CD4-positive, alpha-beta T cell treated with Interleukin-12 subunit alpha and Interleukin-12 subunit beta, for 1 hour (primary cell): ENCODE measurements around the gene PTGER2.
A peak's percentile ranks its signal among the peaks of the same experiment; 100 is the strongest.

Source experiments
- DNase-seq: peaks from one replicate; pipeline ENCODE4 v3.0.0-alpha.2; 2020

Gene PTGER2

DNA sequence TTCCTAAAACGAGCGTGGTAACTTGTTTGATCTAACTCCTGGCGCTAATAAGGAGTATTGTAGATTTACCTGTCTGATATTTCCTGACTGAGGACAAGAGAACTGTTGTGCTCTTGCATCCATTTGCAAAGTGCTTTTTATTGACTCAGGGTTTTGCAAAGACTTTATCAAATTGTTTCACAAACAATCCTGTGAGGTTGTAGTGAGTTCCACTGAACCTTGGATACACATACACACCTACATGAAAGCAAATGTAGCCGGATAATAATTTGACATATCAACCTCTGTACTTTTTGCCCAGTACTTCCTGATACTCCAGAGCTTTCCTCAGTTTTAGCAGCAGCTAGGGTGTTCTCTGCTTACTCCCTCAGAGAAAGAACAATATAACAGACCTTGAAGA is 6.7 kb upstream of the PTGER2 start:
- DNase-seq: no peak

DNA sequence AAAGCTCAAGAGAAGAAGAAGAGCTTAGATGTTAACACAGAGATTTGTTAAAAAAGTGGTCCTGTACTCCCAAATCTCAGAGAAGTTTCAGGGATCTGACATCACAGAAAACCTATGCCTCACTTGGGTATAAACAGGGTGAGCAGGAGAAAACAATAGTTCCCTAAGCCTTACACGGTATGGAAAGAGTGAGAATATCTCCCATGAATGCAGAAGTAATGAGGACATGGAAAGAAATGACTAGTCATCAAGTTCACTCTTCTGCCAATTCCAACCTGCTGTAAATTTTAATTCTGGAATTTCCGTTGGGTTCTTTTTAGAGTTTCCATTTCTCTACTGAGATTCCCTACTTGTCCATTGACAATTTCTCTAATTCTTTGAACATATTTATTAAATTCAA is 6.2 kb upstream of the PTGER2 start:
- DNase-seq: no peak

DNA sequence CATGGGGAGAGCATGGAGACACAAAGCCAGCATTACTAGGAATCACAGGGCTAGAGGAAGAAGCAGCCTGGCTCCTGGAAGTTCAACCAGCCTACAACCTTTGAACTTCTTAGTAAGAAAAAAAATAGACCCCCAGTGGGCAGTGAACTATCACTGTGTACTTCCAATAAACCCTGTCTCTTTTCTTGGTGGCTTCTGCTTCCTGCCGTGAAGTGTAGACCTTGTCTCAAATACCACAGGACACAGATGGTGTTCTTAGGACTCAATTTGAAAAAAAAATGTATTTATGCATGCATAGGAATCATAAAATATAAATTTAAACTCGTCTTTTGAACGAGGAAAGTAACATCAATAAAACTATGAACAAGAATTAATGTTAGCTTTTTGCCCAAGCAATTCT is 3.6 kb upstream of the PTGER2 start:
- no peak for DNase-seq

DNA sequence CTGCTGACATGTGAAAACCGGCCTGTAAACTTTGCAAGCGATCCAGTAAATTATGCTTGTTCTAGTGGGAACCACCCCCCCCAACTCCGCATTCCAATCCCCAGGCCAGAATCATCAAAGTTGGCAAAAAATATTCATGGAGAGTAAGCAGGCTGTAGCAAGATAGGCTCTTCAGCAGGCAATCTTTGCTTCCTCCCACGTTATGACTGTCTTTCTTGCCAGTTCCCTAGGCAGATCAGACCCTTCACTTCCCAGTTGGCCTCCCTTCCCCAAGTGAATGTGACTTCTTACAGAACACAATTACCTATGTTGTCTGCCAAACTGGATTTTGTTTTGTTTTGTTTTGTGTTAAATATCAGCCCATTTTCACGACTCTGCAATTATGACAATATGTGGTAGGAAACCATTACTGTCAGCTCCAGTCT is 1.2 kb upstream of the PTGER2 start:
- DNase-seq: no peak

DNA sequence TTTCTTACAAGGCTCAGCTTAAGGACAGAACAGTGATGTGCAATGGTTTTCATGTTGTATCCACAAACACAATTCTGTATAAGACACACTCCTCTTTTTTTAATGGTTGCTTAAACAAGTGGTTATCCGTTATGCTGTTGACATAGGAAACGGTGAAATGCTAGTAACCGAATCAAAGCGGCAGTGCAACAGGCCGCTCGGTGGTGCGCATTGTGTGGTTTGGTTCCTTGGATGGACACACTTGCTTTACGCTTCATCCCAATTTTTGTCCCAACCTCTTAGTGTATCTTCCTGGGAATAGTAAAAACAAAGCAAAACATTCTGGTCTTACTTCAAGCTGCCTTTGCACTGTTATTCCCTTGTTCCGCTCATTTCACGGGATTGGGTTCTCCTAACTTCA is 650 bp upstream of the PTGER2 start:
- DNase-seq: no peak

DNA sequence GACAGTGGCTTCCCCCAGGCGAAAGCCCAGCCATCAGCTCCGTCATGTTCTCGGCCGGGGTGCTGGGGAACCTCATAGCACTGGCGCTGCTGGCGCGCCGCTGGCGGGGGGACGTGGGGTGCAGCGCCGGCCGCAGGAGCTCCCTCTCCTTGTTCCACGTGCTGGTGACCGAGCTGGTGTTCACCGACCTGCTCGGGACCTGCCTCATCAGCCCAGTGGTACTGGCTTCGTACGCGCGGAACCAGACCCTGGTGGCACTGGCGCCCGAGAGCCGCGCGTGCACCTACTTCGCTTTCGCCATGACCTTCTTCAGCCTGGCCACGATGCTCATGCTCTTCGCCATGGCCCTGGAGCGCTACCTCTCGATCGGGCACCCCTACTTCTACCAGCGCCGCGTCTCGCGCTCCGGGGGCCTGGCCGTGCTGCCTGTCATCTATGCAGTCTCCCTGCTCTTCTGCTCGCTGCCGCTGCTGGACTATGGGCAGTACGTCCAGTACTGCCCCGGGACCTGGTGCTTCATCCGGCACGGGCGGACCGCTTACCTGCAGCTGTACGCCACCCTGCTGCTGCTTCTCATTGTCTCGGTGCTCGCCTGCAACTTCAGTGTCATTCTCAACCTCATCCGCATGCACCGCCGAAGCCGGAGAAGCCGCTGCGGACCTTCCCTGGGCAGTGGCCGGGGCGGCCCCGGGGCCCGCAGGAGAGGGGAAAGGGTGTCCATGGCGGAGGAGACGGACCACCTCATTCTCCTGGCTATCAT is 663 bp downstream of the PTGER2 start:
- peak; percentile 27 for DNase-seq

DNA sequence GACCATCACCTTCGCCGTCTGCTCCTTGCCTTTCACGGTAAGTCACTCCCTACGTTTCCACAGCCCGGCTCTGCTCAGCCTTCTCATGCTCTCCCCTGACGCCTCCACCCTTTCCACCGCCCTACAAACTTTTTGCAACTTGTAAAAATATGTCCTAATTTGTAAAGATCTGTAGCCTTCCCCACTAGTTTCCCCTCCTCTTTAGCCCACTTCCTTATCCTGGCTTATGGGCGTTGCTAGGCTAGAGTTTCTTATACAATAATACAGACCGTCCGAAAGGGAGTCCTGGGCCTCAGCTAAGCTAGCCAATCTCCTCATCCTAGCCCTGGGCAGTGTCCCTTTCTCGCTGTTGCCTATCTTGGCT is 1.2 kb downstream of the PTGER2 start:
- peak; percentile 49 for DNase-seq

DNA sequence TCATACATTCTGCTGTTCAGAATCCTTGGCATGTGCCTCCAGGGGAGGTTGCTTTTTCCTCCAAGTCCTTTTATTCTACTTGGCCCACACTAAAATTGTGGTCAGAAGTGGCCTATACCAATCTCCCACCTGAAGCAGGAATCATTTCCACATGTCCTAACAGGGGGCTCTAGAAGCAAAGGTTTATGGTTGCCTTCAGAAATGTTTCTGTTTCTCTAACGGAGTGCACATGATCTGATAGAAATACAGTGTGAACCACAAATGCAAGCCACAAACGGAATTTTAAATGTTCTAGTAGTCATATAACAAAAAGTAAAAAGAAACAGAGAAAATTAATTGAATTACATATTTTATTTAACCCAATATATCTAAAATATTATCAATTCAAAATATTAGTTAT is 4.0 kb downstream of the PTGER2 start:
- DNase-seq: peak; percentile 34

DNA sequence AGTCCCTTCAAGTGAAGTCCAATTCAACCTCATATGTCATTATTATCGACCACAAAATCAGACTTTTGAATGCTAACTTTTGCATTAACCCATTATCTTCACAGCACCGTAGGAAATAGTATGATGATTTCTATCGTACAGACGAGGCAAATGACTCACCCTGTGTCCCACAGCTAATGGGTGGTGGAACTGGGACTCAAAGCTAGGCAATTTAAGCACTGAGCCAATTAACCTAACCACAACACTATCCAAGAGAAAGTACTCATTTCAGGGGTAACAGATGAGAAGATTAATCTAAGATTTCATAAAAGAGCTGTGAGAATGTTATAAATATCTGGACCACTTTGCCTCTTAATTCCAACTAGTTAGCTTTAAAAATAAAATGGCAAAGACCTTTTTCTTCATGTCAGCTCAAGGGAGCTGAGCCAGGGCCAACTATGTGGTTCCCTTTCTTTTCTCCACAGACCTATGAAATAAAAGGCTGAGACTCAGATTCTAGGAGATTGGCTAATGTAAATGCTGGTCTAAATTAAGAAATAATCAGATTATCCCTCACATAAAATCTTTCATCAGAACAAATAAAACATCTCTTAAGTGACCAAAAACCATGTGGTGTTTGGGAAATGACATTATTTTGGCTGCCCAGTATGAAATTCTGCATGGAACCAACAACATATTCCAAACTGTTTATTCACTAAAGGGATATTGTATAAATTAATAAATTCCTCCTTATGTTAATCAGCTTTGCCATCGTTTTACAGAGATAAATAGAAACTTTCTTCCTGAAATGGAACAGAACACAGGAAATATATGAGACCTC is 4.9 kb downstream of the PTGER2 start:
- peak; percentile 29 for DNase-seq

DNA sequence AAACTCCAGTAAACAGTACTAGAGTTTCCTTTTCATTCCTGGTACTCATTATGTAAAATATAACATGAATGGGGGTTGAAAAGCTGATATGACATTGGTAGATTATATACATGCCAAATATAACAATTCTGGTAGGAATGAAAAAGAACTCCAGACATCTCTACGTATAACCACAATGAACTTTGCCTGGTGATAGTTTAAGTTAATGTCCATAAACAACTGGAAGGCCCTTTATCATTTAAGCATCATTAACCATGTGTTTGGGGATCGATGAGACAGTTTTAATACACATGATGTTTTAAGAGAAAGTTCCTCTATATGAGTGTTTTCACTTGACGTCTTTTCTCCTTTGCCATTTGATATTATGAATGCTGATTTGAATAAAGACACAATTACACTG is 5.8 kb downstream of the PTGER2 start:
- DNase-seq: no peak

DNA sequence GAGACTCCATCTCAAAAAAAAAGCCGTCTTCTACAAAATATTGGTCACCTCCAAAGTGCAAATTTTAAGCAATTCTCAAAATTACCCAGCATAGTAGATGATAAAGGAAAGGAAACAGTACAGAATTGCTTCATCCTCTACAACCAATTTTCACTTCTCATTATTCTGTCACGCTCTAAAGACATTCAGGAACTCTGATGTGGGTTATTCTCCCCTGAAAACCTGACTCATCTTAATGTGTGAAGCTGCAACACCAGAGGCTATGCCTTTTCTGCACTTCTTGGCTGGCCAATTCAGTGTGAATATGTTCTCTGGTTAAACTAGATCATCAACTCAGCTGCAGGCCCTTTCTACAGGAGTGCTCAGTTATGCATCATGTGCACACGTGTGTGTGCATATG is 11.0 kb downstream of the PTGER2 start:
- peak; percentile 46 for DNase-seq

DNA sequence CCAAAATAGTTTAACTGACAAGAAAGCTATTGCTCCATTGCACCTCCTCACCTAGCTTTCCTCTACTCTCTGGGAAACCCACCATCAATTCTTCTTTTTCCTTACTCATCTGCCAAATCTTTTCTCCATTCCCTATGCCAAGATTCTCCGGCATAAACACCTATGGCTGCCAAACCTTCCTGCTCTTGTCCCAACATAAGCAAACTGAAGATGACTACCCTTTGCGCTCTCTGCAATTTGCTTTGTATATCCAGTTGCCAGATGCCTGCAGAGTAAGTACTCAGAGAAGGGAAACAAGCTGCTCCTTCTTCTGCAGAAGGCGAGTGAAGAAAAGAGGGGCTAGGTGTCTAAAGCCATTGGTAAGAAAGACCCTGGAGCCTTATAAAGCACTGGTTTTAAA is 11.5 kb downstream of the PTGER2 start:
- DNase-seq: no peak

DNA sequence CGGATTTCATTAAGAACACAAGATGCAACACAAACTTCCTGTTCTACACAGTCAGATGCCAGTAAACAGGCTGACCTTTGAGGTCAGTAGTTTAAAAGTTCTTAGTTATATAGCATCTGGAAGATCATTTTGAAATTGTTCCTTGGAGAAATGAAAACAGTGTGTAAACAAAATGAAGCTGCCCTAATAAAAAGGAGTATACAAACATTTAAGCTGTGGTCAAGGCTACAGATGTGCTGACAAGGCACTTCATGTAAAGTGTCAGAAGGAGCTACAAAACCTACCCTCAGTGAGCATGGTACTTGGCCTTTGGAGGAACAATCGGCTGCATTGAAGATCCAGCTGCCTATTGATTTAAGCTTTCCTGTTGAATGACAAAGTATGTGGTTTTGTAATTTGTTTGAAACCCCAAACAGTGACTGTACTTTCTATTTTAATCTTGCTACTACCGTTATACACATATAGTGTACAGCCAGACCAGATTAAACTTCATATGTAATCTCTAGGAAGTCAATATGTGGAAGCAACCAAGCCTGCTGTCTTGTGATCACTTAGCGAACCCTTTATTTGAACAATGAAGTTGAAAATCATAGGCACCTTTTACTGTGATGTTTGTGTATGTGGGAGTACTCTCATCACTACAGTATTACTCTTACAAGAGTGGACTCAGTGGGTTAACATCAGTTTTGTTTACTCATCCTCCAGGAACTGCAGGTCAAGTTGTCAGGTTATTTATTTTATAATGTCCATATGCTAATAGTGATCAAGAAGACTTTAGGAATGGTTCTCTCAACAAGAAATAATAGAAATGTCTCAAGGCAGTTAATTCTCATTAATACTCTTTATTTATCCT is 13.5 kb downstream of the PTGER2 start:
- DNase-seq: no peak

DNA sequence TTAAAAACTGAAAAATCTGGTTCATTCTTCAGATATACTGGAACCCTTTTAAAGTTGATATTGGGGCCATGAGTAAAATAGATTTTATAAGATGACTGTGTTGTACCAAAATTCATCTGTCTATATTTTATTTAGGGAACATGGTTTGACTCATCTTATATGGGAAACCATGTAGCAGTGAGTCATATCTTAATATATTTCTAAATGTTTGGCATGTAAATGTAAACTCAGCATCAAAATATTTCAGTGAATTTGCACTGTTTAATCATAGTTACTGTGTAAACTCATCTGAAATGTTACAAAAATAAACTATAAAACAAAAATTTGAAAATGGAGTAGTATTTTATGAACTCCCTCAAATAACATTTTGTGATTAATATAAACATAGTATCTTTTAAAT is 14.2 kb downstream of the PTGER2 start:
- no peak for DNase-seq

DNA sequence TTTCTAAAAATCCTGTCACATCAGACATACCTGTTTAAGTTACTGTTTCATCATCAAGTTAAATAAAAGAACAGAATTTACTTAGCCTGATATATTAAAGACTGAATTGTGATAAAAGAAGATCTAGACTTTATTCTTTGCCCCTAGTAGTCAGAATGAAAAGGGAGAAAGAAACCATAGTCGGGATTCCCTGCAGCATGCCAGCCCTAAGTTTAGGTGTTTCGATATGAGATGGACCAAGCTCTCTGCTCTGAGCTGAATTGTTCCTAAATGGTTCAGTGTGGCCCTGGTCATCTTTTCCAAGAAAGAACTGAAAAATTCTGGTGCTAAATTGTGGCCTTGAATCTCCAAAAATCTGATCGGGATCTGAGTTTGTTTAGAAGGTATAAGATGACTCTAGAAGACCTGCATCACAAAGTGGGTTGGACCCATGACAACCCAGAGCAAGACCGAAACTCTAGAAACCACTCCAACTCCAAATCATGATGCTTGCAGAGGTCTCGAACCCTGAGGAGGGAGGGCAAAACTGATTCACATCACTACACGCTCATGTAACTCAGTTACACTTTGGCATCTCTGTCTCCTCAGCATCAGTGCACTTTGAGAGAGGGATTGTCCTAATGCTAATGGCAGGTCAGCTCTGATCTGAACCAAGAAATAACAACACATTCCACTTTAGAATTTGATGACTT is 15.7 kb downstream of the PTGER2 start:
- no peak for DNase-seq

DNA sequence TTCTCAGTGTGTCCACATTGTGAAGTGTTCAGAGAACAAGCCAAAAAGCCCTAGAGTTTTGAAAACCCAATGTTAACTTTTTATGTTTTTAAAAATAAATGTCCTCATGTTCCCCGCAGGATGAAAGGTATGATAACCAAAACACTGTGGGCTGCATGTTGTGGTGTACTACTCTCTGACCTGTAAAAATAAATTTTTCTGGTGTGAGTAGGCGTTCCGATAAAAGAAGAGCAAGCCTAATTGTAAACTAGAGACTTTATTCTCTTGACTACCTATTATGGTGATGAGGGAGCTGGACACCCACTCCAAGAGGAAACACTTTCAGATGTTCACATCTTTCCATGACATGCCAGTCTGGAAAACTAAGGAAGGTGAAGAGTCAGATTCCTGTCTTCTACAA is 18.2 kb downstream of the PTGER2 start:
- no peak for DNase-seq

DNA sequence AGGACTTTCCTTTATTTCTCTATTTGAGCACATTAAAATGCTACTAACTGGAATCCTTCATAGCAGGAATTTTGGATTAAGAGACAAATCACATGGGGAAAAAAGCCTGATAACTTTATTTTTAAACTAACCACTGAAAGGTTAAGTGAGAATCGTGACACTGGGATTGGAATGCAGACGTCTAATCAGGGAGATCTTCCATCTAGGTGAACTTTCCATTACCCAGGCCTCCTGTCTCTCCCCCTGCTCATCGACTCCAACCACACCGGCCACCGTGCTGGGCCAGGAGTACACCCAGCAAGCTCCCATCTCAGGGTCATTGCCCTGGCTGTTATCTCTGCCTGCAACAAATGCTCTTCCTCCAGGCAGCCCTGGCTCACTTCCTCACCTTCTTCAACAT is 19.0 kb downstream of the PTGER2 start:
- DNase-seq: no peak

DNA sequence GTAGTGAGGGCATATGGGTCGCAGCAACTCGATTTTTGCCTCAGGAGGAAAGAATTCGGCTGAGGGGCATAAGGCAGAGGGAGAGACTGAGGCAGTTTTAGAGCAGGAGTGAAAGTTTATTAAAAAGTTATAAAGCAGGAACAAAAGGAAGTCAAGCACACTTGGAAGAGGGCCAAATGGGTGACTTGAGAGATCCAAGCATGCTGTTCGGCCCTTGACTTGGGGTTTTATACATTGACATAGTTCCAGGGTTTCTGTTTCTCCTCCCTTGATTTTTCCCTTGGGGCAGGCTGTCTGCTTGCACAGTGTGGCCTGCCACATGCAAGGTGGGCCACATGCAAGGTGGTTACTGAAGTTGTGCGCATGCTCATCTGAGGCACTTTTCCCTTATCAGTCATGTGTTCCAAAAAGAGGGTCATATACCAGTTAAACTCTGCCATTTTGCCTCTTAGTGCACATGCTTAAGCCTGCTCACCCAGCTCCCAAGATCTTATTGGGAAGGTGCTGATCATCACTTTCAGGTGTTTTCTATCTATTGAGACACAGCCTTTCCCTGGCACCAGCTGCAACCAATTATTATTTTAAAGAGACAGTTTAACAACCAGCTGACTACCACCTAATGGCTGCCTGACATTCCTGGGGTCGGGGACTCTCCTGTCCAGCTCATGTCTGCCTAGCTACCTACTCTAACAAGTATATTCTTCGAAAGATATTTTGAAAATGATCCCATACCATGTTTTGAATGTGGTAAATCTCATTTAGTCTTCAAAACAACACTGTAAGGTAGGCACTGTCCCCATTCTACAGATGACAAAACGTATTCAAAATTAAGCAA is 19.9 kb downstream of the PTGER2 start:
- no peak for DNase-seq

DNA sequence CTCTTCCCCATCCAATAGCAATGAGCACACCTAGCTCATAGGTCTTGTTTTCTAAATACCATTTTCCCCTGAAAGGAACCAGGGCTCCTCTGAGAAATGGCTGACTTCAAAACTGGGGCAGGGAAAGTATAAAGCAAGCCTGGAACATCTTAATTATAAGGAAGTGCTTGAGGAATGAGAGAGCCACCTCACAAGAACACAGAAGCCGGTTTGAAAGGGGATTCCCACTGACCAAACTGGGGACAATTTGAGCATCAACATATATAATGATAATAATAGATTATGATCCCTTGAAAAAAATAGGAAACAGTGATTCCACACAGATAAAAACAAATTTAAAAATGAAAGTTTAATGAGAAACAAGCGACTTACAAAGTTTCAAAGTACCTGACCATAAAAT is 22.1 kb downstream of the PTGER2 start:
- no peak for DNase-seq

DNA sequence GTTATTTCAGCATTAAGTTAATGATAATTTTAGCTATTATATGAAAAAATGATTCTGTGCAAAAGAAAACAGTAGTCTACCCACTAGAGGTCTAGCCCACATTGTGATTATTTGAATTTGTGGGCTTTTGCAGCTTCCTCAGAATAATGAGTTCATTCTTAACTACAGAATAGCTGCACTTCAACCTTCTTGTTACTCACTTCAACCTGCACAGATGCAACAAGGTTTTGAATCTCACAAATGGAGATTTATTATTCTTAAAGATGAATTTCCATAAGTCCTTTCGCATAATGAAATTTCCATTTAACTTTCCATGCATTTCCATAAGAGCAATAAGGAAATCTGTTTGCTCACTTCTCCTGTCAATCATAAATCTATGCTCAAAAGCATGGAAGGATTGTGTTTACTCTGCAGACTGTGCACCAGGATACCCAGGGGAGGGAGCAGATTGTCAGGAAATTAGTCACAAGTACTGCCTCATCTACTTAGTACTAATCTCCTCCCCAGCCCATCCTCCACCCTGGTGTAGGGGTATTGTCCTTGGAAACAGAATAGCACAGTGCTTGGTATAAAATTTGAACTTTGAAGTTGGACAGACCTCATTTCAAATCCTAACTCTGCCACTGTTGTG is 24.1 kb downstream of the PTGER2 start:
- DNase-seq: no peak

DNA sequence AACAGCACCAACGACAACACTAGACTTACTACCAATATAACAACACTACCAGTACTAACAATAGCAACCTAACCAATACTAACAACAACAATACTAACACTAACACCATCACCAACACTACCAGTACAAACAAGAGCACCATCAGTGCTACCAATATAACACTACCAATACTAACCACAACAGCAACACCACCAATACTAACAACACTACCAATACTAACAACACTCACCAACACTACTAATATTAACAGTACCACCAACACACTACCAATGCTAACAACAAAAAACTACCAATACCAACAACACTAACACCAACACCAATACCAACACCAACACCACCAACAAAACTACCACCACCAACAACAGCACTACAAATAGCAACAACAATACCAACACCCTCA is 25.1 kb downstream of the PTGER2 start:
- no peak for DNase-seq
